DOHH2 (cell line): ENCODE measurements around the gene SCNN1A.

Source experiments
- H3F3A ChIP-seq: fragments of 200-600 bp; sonication (generic), shearing (Covaris generic); 2 replicates; pipeline ENCODE4 v1.6.0; 2016; ENCODE audit warnings: antibody characterized with exemption, mild to moderate bottlenecking; ENCODE audit not compliant: control insufficient read depth, insufficient read depth
- H3K27ac ChIP-seq: fragments of 200-600 bp; sonication (generic); 2 replicates; pipeline ENCODE4 v1.5.1; 2014; ENCODE audit warnings: low read depth, mild to moderate bottlenecking, low read length, moderate library complexity
- H3K27me3 ChIP-seq: fragments of 200-600 bp; sonication (generic); 2 replicates; pipeline ENCODE4 v1.6.1; 2014; ENCODE audit warnings: mild to moderate bottlenecking, low read length, mixed read lengths; ENCODE audit not compliant: control insufficient read depth
- H3K36me3 ChIP-seq: fragments of 200-600 bp; sonication (generic); 2 replicates; pipeline ENCODE4 v1.6.1; 2014; ENCODE audit warnings: mild to moderate bottlenecking, low read length, moderate library complexity, mixed read lengths; ENCODE audit not compliant: control insufficient read depth
- H3K4me1 ChIP-seq: fragments of 200-600 bp; sonication (generic); 2 replicates; pipeline ENCODE4 v1.6.1; 2014; ENCODE audit warnings: mild to moderate bottlenecking, low read length, mixed read lengths; ENCODE audit not compliant: control insufficient read depth
- H3K4me2 ChIP-seq: fragments of 200-600 bp; sonication (generic); 2 replicates; pipeline ENCODE4 v1.6.0; 2014; ENCODE audit warnings: mild to moderate bottlenecking, low read length, moderate library complexity
- H3K4me3 ChIP-seq: fragments of 200-600 bp; sonication (generic); 2 replicates; pipeline ENCODE4 v1.5.1; 2014; ENCODE audit warnings: mild to moderate bottlenecking, low read length, mixed read lengths
- H3K79me2 ChIP-seq: fragments of 200-600 bp; sonication (generic); 2 replicates; pipeline ENCODE4 v1.6.1; 2014; ENCODE audit warnings: mild to moderate bottlenecking, low read length, mixed read lengths; ENCODE audit not compliant: control insufficient read depth
- H3K9me2 ChIP-seq: fragments of 200-600 bp; sonication (generic); replicated peaks from 2 replicates; pipeline ENCODE4 v1.6.1; 2014; ENCODE audit warnings: mild to moderate bottlenecking, low read length, mixed read lengths; ENCODE audit not compliant: control insufficient read depth
- H3K9me3 ChIP-seq: fragments of 200-600 bp; sonication (generic); 2 replicates; pipeline ENCODE4 v1.6.1; 2014; ENCODE audit warnings: antibody characterized with exemption, low read length, mixed read lengths; ENCODE audit not compliant: control insufficient read depth, insufficient read depth
- H4K20me1 ChIP-seq: fragments of 200-600 bp; sonication (generic); 2 replicates; pipeline ENCODE4 v1.6.0; 2014; ENCODE audit warnings: low read depth, mild to moderate bottlenecking, antibody characterized with exemption, low read length, moderate library complexity; ENCODE audit not compliant: control insufficient read depth, insufficient read depth
- EZH2phosphoT487 ChIP-seq: fragments of 200-600 bp; sonication (generic); IDR thresholded peaks from 2 replicates; pipeline ENCODE4 v1.6.1; 2017; ENCODE audit warnings: borderline replicate concordance, mild to moderate bottlenecking, antibody characterized with exemption, low read length, moderate library complexity, mixed read lengths
- TF ChIP-seq, protein P1 (sequence below): fragments of 200-600 bp; sonication (generic); IDR thresholded peaks from one replicate; pipeline ENCODE4 v1.5.1; 2014; ENCODE audit warnings: antibody characterized with exemption, mild to moderate bottlenecking, low read depth, low read length; ENCODE audit not compliant: poor library complexity, severe bottlenecking

The SCNN1A gene

DNA sequence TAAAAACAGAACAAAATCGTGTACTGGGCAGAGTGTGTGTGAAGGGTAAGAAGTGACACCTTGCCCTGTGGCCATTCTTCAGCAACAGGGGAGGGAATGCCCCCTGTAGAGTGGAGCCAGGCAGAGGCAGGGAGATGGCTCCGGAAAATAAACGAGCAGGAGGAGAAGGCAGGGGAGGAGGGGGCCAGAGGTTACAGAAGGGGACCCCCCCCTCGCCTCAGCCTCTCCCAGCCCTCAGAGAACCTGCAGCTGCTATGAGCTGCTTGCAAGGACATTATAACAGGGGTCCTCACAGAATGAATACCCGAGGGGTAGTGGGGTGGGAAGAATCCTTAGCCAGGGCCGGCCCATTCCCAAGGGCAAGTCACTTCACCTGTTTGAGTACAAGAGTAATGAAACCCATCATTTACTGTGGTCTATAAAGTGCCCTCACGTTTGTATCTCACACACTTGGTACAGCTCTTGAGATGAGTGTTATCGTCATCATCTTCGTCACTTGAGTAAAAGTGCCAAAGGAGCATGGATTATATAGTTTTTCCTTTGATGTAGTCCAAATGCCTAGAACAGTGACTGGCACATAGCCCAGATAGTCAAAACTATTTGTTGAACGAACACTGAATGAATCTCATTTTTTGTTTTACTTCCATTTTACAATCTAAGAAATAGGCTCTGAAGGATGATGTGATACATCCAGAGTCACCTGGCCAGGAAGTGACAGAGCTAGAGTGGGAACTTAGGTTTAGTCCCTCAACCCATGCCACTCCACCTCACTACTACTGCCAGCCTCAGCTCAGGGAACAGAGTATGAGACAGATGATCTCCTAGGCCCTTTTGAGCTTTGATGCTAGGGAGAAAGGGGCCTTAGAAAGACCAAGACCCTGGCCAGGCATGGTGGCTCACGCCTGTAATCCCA is 14.5 kb downstream of the SCNN1A start:
- H3K27me3 ChIP-seq = peaks cover 19% of the 10 kb centered on the region
- H3F3A ChIP-seq = peaks cover 4% of the 10 kb centered on the region; the same call in 1 of the 2 replicates
- no peak for TF ChIP-seq EZH2phosphoT487
- TF ChIP-seq, protein P1, sequence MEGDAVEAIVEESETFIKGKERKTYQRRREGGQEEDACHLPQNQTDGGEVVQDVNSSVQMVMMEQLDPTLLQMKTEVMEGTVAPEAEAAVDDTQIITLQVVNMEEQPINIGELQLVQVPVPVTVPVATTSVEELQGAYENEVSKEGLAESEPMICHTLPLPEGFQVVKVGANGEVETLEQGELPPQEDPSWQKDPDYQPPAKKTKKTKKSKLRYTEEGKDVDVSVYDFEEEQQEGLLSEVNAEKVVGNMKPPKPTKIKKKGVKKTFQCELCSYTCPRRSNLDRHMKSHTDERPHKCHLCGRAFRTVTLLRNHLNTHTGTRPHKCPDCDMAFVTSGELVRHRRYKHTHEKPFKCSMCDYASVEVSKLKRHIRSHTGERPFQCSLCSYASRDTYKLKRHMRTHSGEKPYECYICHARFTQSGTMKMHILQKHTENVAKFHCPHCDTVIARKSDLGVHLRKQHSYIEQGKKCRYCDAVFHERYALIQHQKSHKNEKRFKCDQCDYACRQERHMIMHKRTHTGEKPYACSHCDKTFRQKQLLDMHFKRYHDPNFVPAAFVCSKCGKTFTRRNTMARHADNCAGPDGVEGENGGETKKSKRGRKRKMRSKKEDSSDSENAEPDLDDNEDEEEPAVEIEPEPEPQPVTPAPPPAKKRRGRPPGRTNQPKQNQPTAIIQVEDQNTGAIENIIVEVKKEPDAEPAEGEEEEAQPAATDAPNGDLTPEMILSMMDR = no peak
- H3K79me2 ChIP-seq = no peaks in the 10 kb centered on the region
- H3K9me3 ChIP-seq = no peaks in the 10 kb centered on the region
- H3K4me1 ChIP-seq = peaks cover 13% of the 10 kb centered on the region
- H3K4me2 ChIP-seq = no peak overlapping the region
- no peak overlapping the region for H3K27ac ChIP-seq
- no peaks in the 10 kb centered on the region for H4K20me1 ChIP-seq
- no peaks in the 10 kb centered on the region for H3K36me3 ChIP-seq
- H3K4me3 ChIP-seq = no peak overlapping the region
- H3K9me2 ChIP-seq = no peaks in the 10 kb centered on the region

DNA sequence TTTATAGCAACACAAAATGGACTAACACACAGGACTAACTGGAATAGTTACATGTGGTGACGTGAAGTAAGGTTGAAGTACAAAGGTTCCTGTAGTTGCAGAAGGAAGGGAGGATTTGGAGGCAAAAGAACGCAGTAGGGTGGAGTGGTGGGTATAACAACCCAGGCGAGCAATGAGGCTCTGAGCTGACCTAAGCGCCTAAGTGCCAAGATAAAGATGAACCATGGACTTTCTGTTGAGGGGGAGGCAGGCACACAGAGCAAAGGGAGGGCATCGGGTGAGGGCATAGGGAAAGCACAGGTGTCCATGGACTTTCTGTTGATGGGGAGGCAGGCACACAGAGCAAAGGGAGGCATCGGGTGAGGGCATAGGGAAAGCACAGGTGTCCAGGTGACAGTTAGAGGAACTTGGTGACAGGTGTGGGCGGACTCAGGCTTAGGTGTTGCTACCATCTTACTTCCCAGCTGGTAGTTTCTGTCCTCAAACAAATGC is 15.2 kb downstream of the SCNN1A start:
- TF ChIP-seq, protein P1 = no peak
- TF ChIP-seq EZH2phosphoT487 = no peak
- Histone ChIP-seq H3K4me3 (no peak overlapping the region), H3K9me2 (no peaks in the 10 kb centered on the region), H3K4me2 (no peak overlapping the region), H3K36me3 (no peaks in the 10 kb centered on the region), H3K27ac (no peak overlapping the region), H3K79me2 (no peaks in the 10 kb centered on the region), H3F3A (peaks cover under 1% of the 10 kb centered on the region; the same call in 1 of the 2 replicates), H3K27me3 (peaks cover 19% of the 10 kb centered on the region), H3K9me3 (no peaks in the 10 kb centered on the region), H3K4me1 (peaks cover 13% of the 10 kb centered on the region), H4K20me1 (no peaks in the 10 kb centered on the region)

DNA sequence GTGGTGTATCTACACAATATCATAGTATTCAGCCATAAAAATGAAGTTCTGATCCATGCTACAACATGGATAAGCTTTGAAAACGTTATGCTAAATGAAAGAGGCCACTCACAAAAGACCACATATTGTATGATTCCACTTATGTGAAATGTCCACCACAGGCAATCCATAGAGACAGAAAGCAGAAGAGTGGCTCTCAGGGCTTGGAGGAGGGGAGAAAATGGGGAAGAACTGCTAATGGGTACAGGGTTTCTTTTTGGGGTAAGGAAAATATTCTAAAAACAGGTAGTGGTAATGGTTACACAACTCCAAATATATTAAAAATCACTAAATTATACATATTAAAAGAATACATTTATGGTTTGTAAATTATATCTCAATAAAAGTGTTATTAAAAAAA is 16.5 kb downstream of the SCNN1A start:
- Histone ChIP-seq H3K4me1 (peaks cover 13% of the 10 kb centered on the region), H4K20me1 (no peaks in the 10 kb centered on the region), H3F3A (no peaks in the 10 kb centered on the region), H3K27ac (no peak overlapping the region), H3K27me3 (peaks cover 19% of the 10 kb centered on the region), H3K4me2 (no peak overlapping the region), H3K9me2 (no peaks in the 10 kb centered on the region), H3K9me3 (no peaks in the 10 kb centered on the region), H3K4me3 (no peak overlapping the region), H3K36me3 (no peaks in the 10 kb centered on the region), H3K79me2 (no peaks in the 10 kb centered on the region)
- TF ChIP-seq, protein P1 = no peak
- TF ChIP-seq EZH2phosphoT487 = no peak
